H1 (cell line): ENCODE results near the gene MED6.

Experiments
- ASH2L ChIP-seq: fragments of 200-600, 300-600 bp; sonication (generic); IDR thresholded peaks from one replicate; pipeline ENCODE4 v1.7.1; 2017; ENCODE audit warnings: low read length
- BRCA1 ChIP-seq: IDR thresholded peaks from 2 replicates; pipeline ENCODE4 v1.6.1; 2012; ENCODE audit warnings: low read depth, low read length, improper control_type of control experiment
- CEBPB ChIP-seq: IDR thresholded peaks from 2 replicates; pipeline ENCODE4 v1.6.1; 2012; ENCODE audit warnings: low read depth, low read length
- CTCF ChIP-seq, 3 experiments: IDR thresholded peaks; 1 replicate in 2 of 3; 2 replicates in 1 of 3; pipeline versions ENCODE4 v1.5.1 to v1.6.1; 2011; ENCODE audit warnings: low read length in 3 of 3, mild to moderate bottlenecking in 3 of 3, inconsistent platforms in 2 of 3, low read depth in 1 of 3, moderate library complexity in 1 of 3; ENCODE audit not compliant: insufficient read depth in 1 of 3; ENCODE audit errors: control extremely low read depth in 1 of 3
- EP300 ChIP-seq, 2 experiments: IDR thresholded peaks; 1 replicate in 1 of 2; 2 replicates in 1 of 2; pipeline ENCODE4 v1.6.1; 2011 to 2012; ENCODE audit warnings: low read depth in 2 of 2, low read length in 2 of 2, mild to moderate bottlenecking in 2 of 2, borderline replicate concordance in 1 of 2, inconsistent platforms in 1 of 2, moderate library complexity in 1 of 2
- EZH2 ChIP-seq: fragments of 200-600 bp; sonication (generic); IDR thresholded peaks from 2 replicates; pipeline ENCODE4 v1.7.1; 2012; ENCODE audit warnings: low read depth, mild to moderate bottlenecking, moderate library complexity, low read length, inconsistent platforms; ENCODE audit not compliant: severe bottlenecking
- HDAC2 ChIP-seq, 2 experiments: fragments of 300-600 bp in 1 of 2; sonication (generic) in 1 of 2; IDR thresholded peaks; 2 replicates each; pipeline ENCODE4 v1.6.1; 2011 to 2012; ENCODE audit warnings: low read depth in 2 of 2, low read length in 2 of 2, mild to moderate bottlenecking in 2 of 2, moderate library complexity in 2 of 2, borderline replicate concordance in 1 of 2, inconsistent platforms in 1 of 2
- POLR2AphosphoS5 ChIP-seq: IDR thresholded peaks from 2 replicates; pipeline ENCODE4 v1.6.1; 2011; ENCODE audit warnings: low read depth, low read length
- RNF2 ChIP-seq: fragments of 200-900, 300-1000 bp; sonication (generic); IDR thresholded peaks from 2 replicates; pipeline ENCODE4 v1.7.1; 2016; ENCODE audit warnings: borderline replicate concordance, low read depth, mild to moderate bottlenecking, antibody characterized with exemption, low read length; ENCODE audit not compliant: poor library complexity, severe bottlenecking; ENCODE audit errors: missing control alignments
- SAP30 ChIP-seq: fragments of 300-600 bp; sonication (generic); IDR thresholded peaks from 2 replicates; pipeline ENCODE4 v1.7.1; 2012; ENCODE audit warnings: low read length, moderate library complexity, mild to moderate bottlenecking, inconsistent platforms; ENCODE audit not compliant: insufficient read depth, insufficient replicate concordance
- SIX5 ChIP-seq: IDR thresholded peaks from 2 replicates; pipeline ENCODE4 v1.6.1; 2011; ENCODE audit warnings: mild to moderate bottlenecking, low read depth, low read length
- SP1 ChIP-seq: IDR thresholded peaks from 2 replicates; pipeline ENCODE4 v1.6.1; 2011; ENCODE audit warnings: low read depth, low read length
- SRF ChIP-seq: IDR thresholded peaks from 2 replicates; pipeline ENCODE4 v1.6.1; 2011; ENCODE audit warnings: mild to moderate bottlenecking, low read depth, low read length, moderate library complexity
- ZNF274 ChIP-seq: IDR thresholded peaks from 2 replicates; pipeline ENCODE4 v1.7.0; 2012; ENCODE audit warnings: low read length, borderline replicate concordance; ENCODE audit errors: extremely low read depth

- TF ChIP-seq SAP30 = no peak
- no peak for TF ChIP-seq POLR2AphosphoS5
- TF ChIP-seq RNF2 = no peak
- TF ChIP-seq HDAC2 (IDR thresholded peaks at IDR 0.05; ENCODE audit: borderline replicate concordance in 1 of 2, low read depth in 2 of 2, low read length in 2 of 2) = no peak
- no peak for TF ChIP-seq BRCA1
- TF ChIP-seq CTCF (IDR thresholded peaks at IDR 0.05; ENCODE audit: control extremely low read depth in 1 of 3, insufficient read depth in 1 of 3, low read depth in 1 of 3, low read length in 3 of 3) = no peak
- no peak for TF ChIP-seq SIX5
- TF ChIP-seq SP1 = no peak
- no peak for TF ChIP-seq ZNF274
- TF ChIP-seq ASH2L = no peak
- TF ChIP-seq CEBPB = no peak
- TF ChIP-seq SRF = no peak
- TF ChIP-seq EZH2 = no peak
- no peak for TF ChIP-seq EP300 (IDR thresholded peaks at IDR 0.05; ENCODE audit: borderline replicate concordance in 1 of 2, low read depth in 2 of 2, low read length in 2 of 2)
Observed at GRCh38 chr14:70563417-70563816, 37.0 kb downstream of the MED6 start.
